HG02588 (cell line): ENCODE data around the gene MME.

Source experiments
- ATAC-seq: cut with Tn5 transposase; IDR thresholded peaks from one replicate; pipeline ENCODE4 v1.9.1; 2021; ENCODE audit warnings: mild to moderate bottlenecking, moderate library complexity; ENCODE audit not compliant: unreplicated experiment

MME gene

DNA sequence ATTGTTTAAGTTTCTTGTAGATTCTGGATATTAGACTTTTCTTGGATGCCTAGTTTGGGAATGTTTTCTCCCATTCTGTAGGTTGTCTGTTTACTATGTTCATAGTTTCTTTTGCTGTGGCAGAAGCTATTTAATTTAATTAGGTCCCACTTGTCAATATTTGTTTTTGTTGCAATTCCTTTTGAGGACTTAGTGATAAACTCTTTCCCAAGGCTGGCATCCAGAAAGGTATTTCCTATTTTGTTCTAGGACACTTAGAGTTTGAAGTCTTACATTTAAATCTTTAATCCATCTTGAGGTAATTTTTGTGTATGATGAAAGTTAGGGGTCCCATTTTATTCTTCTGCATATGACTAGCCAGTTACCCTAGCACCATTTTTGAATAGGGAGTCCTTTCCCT lies 54.9 kb downstream of the MME start:
- ATAC-seq: no peak

DNA sequence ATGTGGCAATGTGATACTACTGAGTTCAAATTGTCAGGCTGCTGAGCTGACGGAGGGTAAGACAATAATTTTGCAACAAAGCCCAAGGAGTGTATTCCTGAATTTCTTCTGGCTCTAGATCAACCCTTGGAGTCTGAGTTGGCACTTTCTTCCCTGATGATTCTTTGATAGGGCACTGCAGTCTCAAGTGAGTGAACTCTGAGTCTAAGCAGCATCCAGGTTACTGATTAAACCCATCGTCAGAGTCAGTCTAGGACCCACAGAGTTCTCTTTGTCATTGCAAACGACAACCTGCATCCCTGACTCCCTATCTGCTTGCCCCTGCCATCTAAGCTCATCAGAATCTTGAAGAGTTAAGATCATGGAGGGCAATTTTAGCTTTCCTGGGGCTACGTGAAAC lies 58.6 kb downstream of the MME start:
- ATAC-seq: no peak

DNA sequence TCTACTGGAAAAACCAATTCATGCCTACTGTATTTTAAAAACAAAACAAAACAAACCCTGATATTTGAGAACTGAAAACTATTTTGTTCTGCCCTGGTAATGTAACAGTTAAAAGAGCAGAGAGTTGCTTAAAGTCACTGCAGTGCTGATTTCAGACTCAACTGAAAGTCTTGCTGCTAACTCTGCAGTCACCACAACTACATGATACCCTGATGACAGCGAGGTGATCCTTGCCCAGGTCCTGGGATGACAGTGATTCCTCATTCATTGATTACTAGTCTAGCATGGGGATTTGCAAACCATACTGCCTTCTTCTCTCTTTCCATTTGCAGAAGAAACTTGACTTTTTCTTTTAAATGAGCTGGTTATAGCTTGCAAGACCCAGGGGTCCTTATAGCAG lies 67.5 kb downstream of the MME start:
- no peak for ATAC-seq

DNA sequence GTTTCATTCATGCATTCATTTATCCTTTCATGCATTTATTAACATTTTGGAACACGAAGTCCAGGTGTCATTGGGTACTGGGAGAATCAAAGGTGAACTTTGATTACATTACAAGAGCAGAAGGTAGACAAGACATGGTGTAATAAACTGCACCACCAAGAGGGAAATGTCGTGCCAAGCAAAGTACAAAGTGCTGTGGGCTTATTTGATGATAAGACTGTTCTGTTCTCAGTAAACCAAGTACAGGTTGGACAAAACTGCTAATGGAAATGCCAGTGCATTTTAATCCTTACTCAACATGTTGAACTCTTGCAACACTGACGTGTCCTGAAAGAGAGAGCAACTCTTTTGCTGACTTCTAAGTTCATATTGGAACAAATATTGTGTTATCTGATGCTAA lies 69.4 kb downstream of the MME start:
- ATAC-seq: no peak

DNA sequence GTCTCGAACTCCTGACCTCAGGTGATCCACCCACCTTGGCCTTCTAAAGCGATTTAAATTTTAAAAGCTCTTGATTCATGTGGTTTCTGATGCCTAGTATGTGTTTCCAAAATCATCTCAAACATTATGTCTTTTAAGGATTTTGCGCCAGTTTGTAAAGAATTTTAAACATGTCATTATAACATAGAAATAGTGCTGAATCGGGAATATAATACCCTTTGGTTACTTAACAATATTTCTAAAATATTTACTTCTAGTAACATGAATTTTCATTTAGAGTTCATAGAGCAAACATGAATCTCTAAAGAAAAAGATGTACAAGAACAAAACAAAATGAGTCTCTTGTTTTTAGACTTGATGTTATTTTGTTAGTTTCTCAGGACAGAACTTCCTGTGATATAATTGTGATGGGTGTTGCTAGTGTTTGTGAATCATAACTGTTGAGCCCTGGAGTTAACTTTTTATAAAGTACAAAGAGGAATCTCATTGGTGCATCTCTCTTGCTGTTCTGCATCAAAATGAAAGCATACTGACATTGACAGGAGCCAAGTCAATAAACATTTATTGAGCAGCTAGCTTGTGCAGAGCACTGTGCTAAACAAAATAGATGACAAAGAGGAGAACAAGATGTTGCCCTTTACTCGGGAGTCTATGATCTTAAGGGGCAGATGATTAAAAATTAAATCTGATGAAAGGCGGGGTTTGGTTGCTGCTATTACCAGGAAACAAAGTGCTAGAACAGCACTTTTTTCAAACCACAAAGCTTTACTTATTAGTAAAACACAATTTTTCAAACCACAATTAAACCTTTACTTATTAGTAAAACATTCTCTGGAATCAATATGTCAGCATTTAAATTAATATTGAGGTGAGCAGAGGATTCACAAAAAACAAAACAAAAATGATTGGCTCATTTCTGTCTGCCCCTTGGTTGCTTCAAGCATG lies 73.4 kb downstream of the MME start:
- no peak for ATAC-seq

DNA sequence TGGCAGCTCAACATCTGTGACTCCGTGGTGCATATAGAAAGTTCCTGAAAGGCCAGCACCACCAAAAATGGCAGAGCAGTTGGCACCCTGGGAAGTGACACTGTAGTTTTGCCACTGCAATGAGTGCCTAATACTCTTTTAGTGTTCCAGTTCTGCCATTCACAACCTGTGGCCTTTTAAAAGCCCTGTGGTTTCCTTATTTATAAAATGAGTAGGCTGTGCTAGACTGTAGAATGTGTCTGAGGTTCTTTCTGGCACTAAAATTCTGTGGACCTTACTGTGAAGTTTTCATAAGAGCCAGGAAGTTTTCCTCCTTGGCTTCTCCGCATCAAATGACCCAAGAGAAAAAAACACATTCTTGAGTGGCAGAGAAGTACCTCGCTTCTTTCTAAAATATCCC lies 74.1 kb downstream of the MME start:
- no peak for ATAC-seq

DNA sequence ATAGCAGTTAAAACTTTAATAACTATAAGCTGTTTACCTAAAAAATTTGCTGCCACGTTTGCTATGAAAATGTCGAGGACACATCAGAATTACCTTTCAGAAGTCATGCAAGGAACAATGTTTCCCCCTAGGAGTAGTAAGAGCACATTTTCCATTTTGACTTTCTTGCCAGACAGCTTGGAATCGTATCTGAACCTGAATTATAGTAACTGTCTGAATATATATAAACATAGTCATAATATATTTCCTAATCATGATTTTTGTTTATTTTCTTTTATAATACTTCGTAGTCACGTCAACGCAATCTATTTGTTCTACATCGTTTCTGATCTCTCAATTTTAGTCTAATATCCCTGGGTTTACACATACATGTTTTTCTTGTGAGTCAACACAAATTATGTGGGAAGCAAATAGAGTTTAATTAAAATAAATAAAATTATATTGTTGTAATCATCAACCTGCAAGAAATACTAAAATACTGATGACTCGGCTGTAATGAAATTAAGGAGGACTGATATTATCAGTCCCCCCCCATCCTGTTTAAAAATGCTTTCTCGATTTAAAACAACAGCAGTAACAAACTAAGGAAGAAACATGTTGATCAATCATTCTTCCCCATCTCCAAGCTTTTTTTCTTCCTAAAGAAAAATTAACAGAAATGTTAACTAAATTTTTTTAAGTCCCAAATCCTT lies 78.4 kb downstream of the MME start:
- no peak for ATAC-seq

DNA sequence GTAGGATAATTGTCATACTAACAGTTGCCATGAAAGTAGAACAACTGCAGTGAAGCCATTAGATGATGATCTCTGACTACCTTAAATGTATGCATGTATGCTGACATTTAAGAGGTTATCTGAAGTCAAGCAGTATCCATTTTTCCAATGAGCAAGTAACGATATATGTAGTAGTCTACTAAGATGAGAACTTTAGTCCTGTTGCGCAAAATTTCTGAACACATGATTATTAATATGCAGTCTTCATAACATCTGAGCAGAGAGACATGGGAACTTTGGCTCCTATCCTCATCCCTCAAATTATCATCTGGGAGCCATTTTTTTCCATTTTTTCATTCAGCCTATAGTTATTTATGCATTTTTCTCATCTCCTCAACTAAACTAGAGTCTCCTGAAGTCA lies 79.2 kb downstream of the MME start:
- ATAC-seq: no peak

DNA sequence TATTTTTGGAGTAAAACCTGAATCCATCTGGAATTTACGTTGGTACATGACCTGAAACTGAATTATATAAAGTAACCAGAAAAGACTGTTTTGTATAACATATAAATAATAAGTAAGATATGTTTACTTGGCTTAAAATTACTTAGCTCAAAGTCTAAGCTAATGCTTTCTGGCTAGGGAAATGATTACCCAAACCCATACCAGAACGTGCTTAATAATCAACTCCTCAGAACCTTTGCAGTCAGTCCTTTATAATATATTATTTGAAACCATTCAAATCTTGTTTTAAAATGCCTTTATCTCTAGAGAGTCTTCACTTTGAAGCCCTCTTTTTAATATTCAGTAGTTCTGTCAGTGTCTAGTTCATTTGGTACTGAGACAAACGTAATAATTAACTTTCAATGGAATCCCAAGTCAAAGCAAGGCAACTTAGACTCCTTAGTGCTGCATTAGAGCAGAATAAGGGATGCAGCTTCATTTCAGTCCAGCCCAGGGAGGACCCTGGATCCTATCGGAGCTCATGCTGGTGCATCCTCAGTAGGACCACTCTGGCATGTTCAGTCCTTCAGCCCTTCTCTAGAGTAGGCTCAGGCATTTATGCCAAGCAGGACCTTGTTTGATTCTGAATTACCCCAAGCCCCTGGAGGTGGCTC lies 81.6 kb downstream of the MME start:
- no peak for ATAC-seq

DNA sequence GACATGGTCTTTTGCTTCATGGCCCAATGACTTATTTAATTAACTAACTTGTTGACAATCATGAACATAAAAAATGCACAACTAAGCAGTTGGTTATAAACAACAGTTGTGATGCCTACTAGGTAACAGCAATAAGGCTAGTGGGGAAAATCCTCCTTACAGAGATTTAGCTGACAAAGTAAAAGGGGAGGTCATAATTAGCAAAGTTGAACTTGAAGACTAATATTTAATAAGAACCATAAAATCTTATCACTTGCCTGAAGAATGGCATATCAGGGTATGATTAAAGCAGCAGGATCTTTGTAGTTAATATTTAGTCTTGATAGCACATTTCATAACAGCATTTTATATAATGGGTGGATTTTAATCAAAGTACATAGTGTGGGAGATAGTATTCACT lies 84.2 kb downstream of the MME start:
- ATAC-seq: no peak

DNA sequence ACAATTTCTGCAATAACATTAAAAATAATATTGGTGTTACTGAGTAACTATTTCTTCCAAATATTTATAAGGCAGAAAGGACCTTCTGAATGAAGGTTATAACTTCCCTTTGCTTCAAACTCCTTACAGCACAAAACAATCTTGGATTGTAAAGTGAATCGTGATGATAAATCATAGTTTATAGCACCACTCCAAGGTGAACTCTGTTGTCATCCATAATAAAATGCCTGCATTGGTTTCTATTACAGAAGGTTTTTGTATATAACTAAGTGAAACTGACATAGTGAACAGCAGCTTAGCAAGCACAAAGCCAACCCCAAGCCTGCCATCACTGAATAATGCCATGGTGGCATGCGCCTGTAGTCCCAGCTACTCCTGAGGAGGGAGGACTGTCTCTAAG lies 86.3 kb downstream of the MME start:
- ATAC-seq: no peak

DNA sequence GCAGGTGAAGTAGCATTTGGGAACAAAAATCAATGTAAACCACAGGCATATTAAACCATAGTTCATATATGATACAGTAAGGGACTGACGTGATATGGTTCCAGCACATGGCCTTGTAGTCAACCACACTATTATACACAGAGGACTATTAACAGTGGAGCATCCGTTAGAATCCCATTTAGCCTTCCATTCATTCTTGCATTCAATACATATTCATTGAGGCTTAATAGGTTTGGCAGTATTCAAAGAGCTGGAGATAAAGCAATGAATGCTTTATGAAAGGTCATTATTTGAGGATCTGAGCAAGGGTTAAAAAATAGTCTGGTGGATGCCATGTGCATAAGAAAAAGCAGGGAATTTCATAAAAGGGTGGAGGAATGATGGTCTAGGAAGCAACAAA lies 89.1 kb downstream of the MME start:
- ATAC-seq: no peak

DNA sequence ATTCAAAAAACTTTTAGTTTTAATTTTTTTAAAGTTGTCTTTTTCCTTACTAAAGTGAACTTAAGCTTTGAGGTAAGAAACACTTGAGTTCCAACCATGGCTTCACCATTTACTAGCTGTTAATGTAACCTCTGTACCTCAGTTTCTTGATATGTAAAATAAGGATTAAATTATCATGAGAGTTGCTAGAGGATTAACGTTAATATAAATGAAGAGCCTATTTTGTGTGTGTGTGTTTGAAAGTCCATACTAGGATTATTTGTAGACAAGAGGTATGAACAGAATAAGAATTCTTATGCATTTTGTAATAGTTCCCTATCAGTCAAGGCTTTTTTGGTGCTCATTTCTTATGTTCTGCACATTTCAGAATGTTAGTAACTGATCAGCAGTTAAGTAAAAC lies 93.7 kb downstream of the MME start:
- no peak for ATAC-seq

DNA sequence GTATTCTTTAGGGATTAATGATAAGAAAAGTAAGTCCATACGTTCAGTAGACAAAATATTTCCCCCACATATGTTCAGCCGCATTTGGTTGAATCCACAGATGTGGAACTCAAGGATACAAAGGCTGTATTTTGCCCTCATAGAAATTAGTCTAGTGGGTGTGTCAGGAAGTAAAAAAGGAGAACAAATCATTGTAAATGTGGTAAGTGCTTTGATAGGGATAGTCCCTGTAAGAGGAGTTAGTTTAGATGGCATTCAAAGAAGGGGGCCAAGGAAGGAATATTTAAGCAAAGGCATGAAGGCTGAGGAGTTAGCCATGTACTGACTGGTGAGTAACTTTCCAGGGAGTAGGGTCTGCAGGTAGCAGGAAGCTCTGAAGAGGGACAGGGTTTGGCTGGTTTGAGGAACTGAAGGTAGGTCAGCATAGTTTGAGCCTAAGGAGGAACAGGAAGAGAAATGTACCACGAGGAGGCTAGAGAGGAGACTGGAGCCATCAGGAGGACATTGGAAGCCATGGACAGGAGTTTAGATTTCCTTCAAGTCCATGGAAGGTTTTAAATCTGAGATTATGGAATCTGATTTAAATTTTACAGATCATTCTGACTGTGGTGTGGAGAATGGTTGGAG lies 98.8 kb downstream of the MME start:
- ATAC-seq: no peak

DNA sequence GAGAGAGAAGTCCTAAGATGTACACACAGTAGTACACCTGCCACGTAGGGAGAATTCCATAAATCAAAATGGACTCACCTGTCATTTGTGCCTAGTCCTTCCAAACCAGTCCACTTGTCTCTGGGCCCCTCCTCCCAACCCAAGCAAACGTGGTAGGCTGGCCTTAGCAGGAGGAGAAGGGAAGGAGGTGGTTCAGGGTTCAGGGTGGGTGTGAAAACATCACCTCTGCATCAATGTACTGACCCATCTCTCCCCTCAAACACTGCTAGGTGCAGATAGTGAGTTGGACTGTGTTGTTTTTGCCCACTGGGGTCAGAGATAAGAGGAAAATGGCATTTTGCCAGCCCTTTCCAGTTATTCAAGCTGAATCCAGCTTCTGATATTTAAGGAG lies 99.3 kb downstream of the MME start:
- ATAC-seq: no peak

DNA sequence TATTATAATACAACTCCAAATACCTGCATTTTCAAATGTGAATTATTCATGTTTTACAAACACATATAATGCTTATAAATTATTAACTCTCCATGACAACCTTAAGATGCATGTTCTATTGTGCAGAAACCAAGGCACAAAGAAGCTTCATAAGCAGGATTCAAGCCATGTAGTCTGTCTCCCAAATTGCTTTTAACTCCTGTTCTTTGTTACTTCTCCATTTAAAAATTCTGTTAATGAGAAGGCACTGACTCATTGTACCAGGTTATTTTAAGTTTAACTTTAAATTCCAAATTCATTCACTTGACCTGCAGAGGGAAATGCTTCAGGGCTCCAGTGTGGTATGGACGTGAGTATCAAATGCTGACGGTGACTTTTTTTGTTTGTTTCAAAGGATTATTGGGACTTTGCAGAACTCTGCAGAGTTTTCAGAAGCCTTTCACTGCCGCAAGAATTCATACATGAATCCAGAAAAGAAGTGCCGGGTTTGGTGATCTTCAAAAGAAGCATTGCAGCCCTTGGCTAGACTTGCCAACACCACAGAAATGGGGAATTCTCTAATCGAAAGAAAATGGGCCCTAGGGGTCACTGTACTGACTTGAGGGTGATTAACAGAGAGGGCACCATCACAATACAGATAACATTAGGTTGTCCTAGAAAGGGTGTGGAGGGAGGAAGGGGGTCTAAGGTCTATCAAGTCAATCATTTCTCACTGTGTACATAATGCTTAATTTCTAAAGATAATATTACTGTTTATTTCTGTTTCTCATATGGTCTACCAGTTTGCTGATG lies 100.0 kb downstream of the MME start:
- no peak for ATAC-seq

DNA sequence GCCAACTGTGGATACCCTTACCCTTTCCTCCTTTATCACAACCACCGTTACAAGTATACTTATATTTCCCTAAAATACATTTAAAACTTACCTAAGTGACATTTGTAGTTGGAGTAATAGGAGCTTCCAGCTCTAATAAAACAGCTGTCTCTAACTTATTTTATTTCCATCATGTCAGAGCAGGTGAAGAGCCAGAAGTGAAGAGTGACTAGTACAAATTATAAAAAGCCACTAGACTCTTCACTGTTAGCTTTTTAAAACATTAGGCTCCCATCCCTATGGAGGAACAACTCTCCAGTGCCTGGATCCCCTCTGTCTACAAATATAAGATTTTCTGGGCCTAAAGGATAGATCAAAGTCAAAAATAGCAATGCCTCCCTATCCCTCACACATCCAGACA lies 102.3 kb downstream of the MME start:
- no peak for ATAC-seq

DNA sequence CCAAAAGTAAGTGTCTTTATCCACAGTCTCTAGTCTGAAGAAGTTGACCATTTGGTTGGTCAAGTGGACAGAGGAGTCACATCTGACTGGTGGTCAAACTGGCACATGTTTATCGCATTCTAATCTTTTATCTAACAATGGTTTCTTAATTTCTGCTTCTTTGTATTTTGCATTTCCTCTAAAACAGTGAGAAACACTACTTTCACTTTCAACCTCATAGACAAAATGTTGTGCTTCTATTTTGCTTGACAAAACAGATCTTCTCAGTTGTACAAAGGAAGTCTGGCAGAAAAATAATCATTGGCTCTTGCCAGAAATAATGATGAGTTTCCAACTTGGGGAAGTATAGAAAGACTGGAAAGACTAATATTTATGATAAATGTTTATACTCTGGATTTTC lies 103.9 kb downstream of the MME start:
- no peak for ATAC-seq

DNA sequence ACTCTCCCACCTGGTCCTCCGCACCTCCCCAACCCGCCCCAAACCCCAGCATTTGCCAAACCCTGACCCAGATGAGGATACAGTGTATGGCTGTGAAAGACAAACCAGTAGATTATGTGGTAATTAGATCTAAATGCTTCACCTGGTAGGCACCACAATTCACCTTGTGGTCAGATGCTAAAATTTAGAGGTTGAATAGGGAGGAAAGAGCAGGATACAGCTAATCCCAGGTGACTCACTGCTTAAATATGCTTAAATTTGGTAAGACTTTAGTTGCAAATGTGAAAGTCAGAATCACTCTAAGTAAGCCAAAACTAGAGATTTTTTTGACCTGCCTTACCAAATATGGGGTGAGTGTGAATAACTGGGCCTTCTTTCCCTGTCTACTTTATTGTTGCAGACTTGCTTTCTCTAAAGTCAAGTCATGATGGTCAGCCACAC lies 105.5 kb downstream of the MME start:
- ATAC-seq: no peak

DNA sequence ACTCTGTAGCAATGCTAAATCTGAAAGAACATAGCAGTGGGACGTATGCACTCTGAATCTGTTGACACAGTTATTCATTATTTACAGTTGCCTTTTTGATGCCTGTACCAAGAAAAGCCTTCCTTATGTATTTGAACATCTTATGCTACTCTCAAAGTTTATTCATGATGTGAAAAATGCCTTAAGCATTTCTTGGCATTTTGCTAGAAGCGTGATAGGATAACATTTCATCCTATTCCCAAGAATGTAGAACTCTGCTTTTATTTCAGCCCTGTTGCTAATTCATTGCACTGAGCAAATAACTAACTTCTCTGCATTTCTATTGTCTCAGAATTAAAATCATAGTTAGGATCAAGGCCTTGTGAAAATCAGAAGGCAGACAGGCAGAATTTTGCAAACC lies 107.9 kb downstream of the MME start:
- no peak for ATAC-seq

DNA sequence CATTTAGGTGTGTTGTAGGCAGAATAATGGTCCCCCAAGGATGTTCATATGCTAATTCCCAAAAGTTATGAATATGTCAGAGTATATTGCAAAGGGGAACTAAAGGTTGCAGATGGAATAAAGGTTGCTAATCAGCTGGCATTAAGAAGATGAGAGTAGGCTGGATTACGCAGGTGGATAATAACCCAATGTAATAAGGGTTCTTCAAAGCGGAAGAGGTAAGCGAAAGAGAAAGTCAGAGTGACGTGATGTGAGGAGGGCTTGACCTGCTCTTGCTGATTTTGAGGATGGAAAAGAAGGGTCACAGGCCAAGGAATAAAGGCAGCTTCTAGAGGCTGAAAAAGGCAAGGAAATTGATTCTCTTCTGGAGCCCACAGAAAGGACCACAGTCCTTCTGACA lies 109.4 kb downstream of the MME start:
- no peak for ATAC-seq
